ENCODE measurements around the gene CD247.

The CD247 gene

DNA sequence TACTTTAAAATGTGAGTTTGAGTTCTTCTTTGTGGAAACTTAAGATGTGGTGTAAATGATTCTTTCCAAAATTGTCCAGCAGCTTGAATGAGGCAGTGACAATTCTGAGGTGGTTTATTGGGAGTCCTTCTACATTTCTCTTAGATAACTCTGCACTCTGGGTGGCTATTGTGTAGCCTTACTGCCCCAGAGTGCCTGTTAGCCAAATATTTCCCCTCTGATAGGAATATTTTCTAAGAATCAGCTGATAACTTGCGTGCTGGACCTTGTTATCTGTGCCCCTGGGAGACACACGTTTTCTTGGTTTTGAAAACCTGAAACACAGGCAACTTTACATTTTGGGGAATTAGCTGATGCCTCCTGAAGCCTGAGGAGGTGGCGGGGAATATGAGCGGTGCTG, 91.6 kb downstream of the CD247 start:
- in situ Hi-C loops (cut with MboI; ENCODE audit: low sequenced_read_pairs, unreplicated experiment) = loop anchor here (25.0 kb wide), 1 partner anchor 514 kb away; no protein-coding TSS in a partner anchor
- DNase-seq (ENCODE audit: low spot score) = no peak
- no peak for TF ChIP-seq CTCF (IDR thresholded peaks at IDR 0.05; ENCODE audit: borderline replicate concordance, control extremely low read depth, extremely low read depth, insufficient read depth, missing control alignments)

- TF ChIP-seq CTCF (IDR thresholded peaks at IDR 0.05; ENCODE audit: borderline replicate concordance, control extremely low read depth, extremely low read depth, insufficient read depth, missing control alignments) = no peak
- DNase-seq (ENCODE audit: low spot score) = no peak
- in situ Hi-C loops (cut with MboI; ENCODE audit: low sequenced_read_pairs, unreplicated experiment) = loop anchor here (25.0 kb wide), 1 partner anchor 513 kb away; no protein-coding TSS in a partner anchor
These were observed 92.8 kb downstream of the CD247 start for GRCh38 chr1:167425482-167425881.

DNA sequence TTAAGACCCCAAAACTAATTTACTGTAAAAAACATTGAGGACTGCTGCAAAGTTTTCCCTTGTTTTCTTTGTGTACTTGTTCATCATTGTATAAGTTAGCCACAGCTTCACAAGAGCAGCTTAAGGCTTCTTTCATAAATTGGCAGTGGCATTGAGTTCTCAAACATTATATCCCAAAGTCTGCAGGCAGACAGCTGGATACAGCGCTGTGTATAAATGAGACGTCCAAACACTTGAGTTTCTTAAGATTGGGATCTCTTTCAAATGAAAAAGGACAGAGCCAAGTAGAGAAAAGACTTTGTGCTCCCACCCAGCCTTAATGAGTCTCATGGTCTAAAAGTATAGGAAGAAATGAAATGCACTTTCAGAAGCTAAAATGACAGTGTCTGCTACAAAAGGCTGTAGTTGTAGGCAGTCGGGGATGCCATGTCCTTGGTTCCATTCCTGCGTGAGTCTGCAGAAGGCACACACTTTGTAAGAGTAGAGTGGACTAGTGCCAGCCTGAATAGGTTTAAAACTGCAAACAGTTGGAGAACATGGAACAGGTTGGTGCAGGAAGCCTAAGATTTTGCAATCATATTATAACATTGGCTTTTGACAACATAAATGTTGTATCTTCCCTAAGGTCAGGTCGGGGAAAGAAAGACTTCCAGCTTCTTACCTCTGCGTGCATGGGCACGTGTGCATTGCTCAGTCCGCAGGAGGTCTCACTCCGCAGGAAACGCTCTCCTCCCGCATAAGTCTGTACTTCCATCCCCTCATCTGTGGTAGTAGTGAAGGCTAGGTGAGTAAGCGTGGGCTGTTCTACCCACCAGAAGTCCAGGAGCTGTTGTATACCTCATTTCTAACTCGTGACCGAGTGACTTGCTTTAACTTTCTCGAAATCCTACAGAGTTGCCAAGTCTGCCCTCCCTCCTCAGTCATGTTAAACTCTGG, 94.4 kb downstream of the CD247 start:
- no peak for TF ChIP-seq CTCF (IDR thresholded peaks at IDR 0.05; ENCODE audit: borderline replicate concordance, control extremely low read depth, extremely low read depth, insufficient read depth, missing control alignments)
- DNase-seq (ENCODE audit: low spot score) = no peak
- in situ Hi-C loops (cut with MboI; ENCODE audit: low sequenced_read_pairs, unreplicated experiment) = no loop called here

GRCh38 chr1:167420510-167420909, 97.8 kb downstream of the CD247 start:
- no peak for TF ChIP-seq CTCF (IDR thresholded peaks at IDR 0.05; ENCODE audit: borderline replicate concordance, control extremely low read depth, extremely low read depth, insufficient read depth, missing control alignments)
- no peak for DNase-seq (ENCODE audit: low spot score)
- in situ Hi-C loops (cut with MboI; ENCODE audit: low sequenced_read_pairs, unreplicated experiment) = no loop called here

DNA sequence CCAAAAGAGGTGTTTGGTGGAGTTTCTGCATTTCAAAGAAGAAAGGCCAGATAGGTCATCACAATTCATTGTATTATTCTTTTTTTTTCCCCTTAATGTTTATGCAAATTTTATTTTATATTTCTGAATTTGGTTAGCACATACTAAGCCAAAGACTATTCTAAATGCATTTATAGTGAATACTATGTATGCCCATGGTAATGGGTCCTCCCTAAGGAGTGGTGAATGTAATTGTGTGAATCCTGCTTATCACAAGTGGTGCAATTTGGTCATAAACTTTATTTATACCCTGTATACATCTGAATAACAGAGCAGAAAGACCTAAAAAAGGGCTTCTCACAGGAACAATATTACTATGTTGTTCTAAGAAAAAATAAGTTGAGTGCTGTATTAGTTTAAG, 99.1 kb downstream of the CD247 start:
- in situ Hi-C loops (cut with MboI; ENCODE audit: low sequenced_read_pairs, unreplicated experiment) = no loop called here
- TF ChIP-seq CTCF (IDR thresholded peaks at IDR 0.05; ENCODE audit: borderline replicate concordance, control extremely low read depth, extremely low read depth, insufficient read depth, missing control alignments) = no peak

GRCh38 chr1:167418391-167418790, 99.9 kb downstream of the CD247 start:
- in situ Hi-C loops (cut with MboI; ENCODE audit: low sequenced_read_pairs, unreplicated experiment) = no loop called here
- DNase-seq (ENCODE audit: low spot score) = no peak
- TF ChIP-seq CTCF (IDR thresholded peaks at IDR 0.05; ENCODE audit: borderline replicate concordance, control extremely low read depth, extremely low read depth, insufficient read depth, missing control alignments) = no peak

More for the DNA sequence above, 99.1 kb downstream of the CD247 start:
- no peak for DNase-seq (ENCODE audit: low spot score)
